AG08396 (cell line): ENCODE results near the gene SRPX.

Experiments
- DNase-seq: peaks from one replicate; pipeline ENCODE4 v3.0.0; 2012; ENCODE audit warnings: low spot score, mixed read lengths

The SRPX gene

GRCh38 chrX:38220415-38221390, at the start of gene SRPX:
Gene SRPX, minus strand, starts transcription at chrX:38220871. Its CDS starts 79 bp downstream, at chrX:38220792.
- DNase-seq, result peak; percentile 45

- DNase-seq, result no peak
Observed at GRCh38 chrX:38268011-38268410, 47.3 kb upstream of the SRPX start.

- no peak for DNase-seq
Observed at GRCh38 chrX:38262715-38263620, 42.3 kb upstream of the SRPX start.

- DNase-seq, result peak; percentile 17
Observed at GRCh38 chrX:38260231-38260630, 39.6 kb upstream of the SRPX start.

- no peak for DNase-seq
Observed at GRCh38 chrX:38256019-38256418, 35.3 kb upstream of the SRPX start.

GRCh38 chrX:38249965-38250364, 29.3 kb upstream of the SRPX start:
- no peak for DNase-seq

GRCh38 chrX:38247051-38247450, 26.4 kb upstream of the SRPX start:
- no peak for DNase-seq

GRCh38 chrX:38240541-38240940, 19.9 kb upstream of the SRPX start:
- no peak for DNase-seq

- DNase-seq, result no peak
Observed at GRCh38 chrX:38236901-38237615, 16.4 kb upstream of the SRPX start.

- peak; percentile 53 for DNase-seq
Observed at GRCh38 chrX:38233891-38234667, 13.4 kb upstream of the SRPX start.

GRCh38 chrX:38232079-38232686, 11.5 kb upstream of the SRPX start:
- no peak for DNase-seq

GRCh38 chrX:38225093-38225492, 4.4 kb upstream of the SRPX start:
- DNase-seq, result no peak

GRCh38 chrX:38224160-38224559, 3.5 kb upstream of the SRPX start:
- no peak for DNase-seq

- DNase-seq, result no peak
Observed at GRCh38 chrX:38221391-38221929, 789 bp upstream of the SRPX start.

- peak; percentile 53 for DNase-seq
Observed at GRCh38 chrX:38220024-38220414, 652 bp downstream of the SRPX start.

- DNase-seq, result no peak
Observed at GRCh38 chrX:38216642-38217041, 4.0 kb downstream of the SRPX start.

GRCh38 chrX:38214551-38215531, 5.8 kb downstream of the SRPX start:
- DNase-seq, result no peak

- DNase-seq, result no peak
Observed at GRCh38 chrX:38214044-38214443, 6.6 kb downstream of the SRPX start.
